BJ (cell line): ENCODE measurements around the gene MTA3. TPM values are rescaled to one million over a fixed set of nuclear protein-coding genes. Genes with fewer than 3 reads are reported as not detected.

Experiments used
- CTCF ChIA-PET: fragments of 350-600 bp; formaldehyde crosslinking; extraction: SDS; loops from one replicate; lab custom pipeline; 2021; ENCODE audit warnings: antibody characterized with exemption, inconsistent platforms; lab: Yijun Ruan, JAX
- POLR2A ChIA-PET: fragments of 300-600 bp; sonication (Branson Sonifier 250); formaldehyde crosslinking; extraction: SDS; loops from one replicate; lab custom pipeline; 2021; ENCODE audit warnings: antibody characterized with exemption; lab: Charles Lee
- DNase-seq: peaks from one replicate; pipeline ENCODE4 v3.0.0-alpha.2; 2011; ENCODE audit warnings: low read depth
- H3K27me3 ChIP-seq: 2 replicates; pipeline ENCODE4 v1.6.0; 2011; ENCODE audit warnings: low read length; ENCODE audit not compliant: control insufficient read depth, insufficient read depth
- H3K36me3 ChIP-seq: 2 replicates; pipeline ENCODE4 v1.5.1; 2011; ENCODE audit warnings: low read length; ENCODE audit not compliant: control insufficient read depth, insufficient read depth
- H3K4me3 ChIP-seq: 2 replicates; pipeline ENCODE4 v1.5.1; 2011; ENCODE audit warnings: low read depth, mild to moderate bottlenecking, control low read depth, low read length
- polyA plus RNA-seq: library from polyadenylated mRNA; depleted of rRNA; stranded (reverse); fragments of >200 nt; gene quantifications from 2 replicates; pipeline ENCODE4 v1.2.3, GENCODE V29; 2011
- TF ChIP-seq, protein P1 (sequence below): IDR thresholded peaks from 2 replicates; pipeline ENCODE4 v1.5.1; 2011; ENCODE audit warnings: low read depth, mild to moderate bottlenecking, control low read depth, inconsistent platforms, low read length, moderate library complexity; ENCODE audit not compliant: insufficient read depth

MTA3 gene
- polyA plus RNA-seq, 1 experiment, result 23.2 TPM

GRCh38 chr2:42748840-42749239 is 180.4 kb downstream of the MTA3 start:
- H3K27me3 ChIP-seq, result no peaks in the 10 kb centered on the region
- H3K36me3 ChIP-seq, result no peaks in the 10 kb centered on the region
- TF ChIP-seq, protein P1, sequence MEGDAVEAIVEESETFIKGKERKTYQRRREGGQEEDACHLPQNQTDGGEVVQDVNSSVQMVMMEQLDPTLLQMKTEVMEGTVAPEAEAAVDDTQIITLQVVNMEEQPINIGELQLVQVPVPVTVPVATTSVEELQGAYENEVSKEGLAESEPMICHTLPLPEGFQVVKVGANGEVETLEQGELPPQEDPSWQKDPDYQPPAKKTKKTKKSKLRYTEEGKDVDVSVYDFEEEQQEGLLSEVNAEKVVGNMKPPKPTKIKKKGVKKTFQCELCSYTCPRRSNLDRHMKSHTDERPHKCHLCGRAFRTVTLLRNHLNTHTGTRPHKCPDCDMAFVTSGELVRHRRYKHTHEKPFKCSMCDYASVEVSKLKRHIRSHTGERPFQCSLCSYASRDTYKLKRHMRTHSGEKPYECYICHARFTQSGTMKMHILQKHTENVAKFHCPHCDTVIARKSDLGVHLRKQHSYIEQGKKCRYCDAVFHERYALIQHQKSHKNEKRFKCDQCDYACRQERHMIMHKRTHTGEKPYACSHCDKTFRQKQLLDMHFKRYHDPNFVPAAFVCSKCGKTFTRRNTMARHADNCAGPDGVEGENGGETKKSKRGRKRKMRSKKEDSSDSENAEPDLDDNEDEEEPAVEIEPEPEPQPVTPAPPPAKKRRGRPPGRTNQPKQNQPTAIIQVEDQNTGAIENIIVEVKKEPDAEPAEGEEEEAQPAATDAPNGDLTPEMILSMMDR, result no peak
- no peak overlapping the region for H3K4me3 ChIP-seq
- POLR2A ChIA-PET, result no interaction called here
- CTCF ChIA-PET, result no interaction called here
- DNase-seq, result no peak

DNA sequence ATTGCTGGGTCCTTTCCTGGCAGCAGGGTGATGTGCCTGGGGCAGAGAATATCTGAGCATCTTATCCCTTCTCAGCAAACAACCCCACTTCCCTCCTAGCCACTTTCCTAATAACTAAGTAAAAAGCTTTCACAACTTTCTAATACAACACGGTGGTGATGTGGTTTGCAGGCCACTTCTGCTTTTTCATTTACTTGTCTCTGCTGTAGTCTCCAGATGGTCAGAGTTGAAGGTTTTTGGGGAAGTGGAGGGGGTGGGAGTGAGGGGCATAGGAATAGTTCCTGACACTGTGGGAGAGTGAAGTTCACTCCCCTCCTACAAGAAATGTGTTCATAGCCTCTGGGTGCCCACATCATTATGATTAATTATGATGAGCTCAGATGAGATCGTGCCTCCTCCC is 183.9 kb downstream of the MTA3 start:
- Histone ChIP-seq H3K27me3 (no peaks in the 10 kb centered on the region), H3K4me3 (no peak overlapping the region), H3K36me3 (no peaks in the 10 kb centered on the region)
- TF ChIP-seq, protein P1, result no peak
- DNase-seq, result no peak
- CTCF ChIA-PET, result interaction anchor here (1.4 kb wide), 1 partner anchor 15 kb away, joined by 7 read pairs; no protein-coding TSS in a partner anchor
- POLR2A ChIA-PET, result no interaction called here

GRCh38 chr2:42752816-42753813 is 184.7 kb downstream of the MTA3 start:
- CTCF ChIA-PET, result interaction anchor here (1.4 kb wide), 1 partner anchor 20 kb away, joined by 3 read pairs; no protein-coding TSS in a partner anchor
- Histone ChIP-seq H3K36me3 (no peaks in the 10 kb centered on the region), H3K27me3 (no peaks in the 10 kb centered on the region), H3K4me3 (no peak overlapping the region)
- TF ChIP-seq, protein P1, result no peak
- DNase-seq, result no peak
- POLR2A ChIA-PET, result no interaction called here

DNA sequence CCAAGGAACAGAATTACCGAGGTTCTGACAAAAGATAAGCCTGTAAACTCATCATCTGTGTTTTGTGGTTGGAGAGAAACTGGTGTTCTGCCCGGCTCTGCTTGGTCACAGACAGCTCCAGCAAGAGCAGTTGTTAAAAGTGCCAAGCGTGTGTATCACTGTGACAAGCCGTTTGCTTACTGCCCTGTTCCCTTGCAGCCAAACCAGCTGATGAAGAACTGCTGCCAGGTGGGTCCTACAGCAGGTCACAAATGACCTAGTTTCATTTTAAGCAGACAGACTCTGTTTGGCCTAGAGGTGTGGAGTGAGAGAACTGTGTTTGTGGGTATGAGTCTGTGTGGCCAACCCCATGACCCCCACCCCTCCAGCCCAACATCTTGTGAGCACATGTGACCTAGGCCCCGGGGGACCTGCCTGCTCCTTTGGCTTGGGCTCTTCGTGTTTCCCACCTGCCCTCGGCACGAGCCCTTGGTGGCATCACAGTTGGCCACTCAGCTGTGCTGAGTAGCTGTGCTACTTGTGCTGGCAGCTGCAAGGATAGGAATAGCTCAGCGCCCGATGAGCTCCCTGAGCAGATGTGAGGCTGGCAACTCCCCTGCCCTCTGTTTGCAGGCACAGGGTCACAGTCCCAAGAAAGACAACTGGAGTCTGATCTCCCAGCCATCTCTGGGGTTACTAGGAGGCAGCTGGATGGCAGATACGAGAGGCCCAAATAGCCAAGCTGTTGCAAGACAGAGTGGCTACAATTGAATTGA is 185.8 kb downstream of the MTA3 start:
- ChIA-PET POLR2A (no interaction called here), CTCF (interaction anchor here (0.8 to 1.4 kb wide), 2 partner anchors 19 to 23 kb away, joined by 3 read pairs; no protein-coding TSS in a partner anchor)
- no peaks in the 10 kb centered on the region for H3K36me3 ChIP-seq

More for the DNA sequence above, 185.8 kb downstream of the MTA3 start:
- Histone ChIP-seq H3K4me3 (no peak overlapping the region), H3K27me3 (no peaks in the 10 kb centered on the region)
- TF ChIP-seq, protein P1, result no peak
- no peak for DNase-seq
